Activated effector memory CD4-positive, alpha-beta T cell treated with anti-CD3 and anti-CD28 coated beads, Interleukin-2, amount 50 U/mL, for 16 hours (primary cell): Measurements from ENCODE around the gene LRRC45.
"Not testable (repeated sequence)": the region's sequence is repeated elsewhere in the genome, so short reads cannot be mapped to it uniquely, and the experiment has no call there.

ENCODE experiments used
- DNase-seq: peaks from one replicate; pipeline ENCODE4 v3.0.0-alpha.2; 2020

The LRRC45 gene

GRCh38 chr17:82036634-82037091 is 13.6 kb downstream of the LRRC45 start:
- DNase-seq, result peak; percentile 68

- peak; percentile 98 for DNase-seq
These were observed 14.2 kb downstream of the LRRC45 start, which contains the start of gene DCXR for GRCh38 chr17:82037092-82037888. TSS of gene DCXR (minus strand) at chr17:82037697. CDS start at chr17:82037682, 15 bp downstream.

- DNase-seq, result no peak
These were observed 14.7 kb downstream of the LRRC45 start for GRCh38 chr17:82037889-82038195.

DNA sequence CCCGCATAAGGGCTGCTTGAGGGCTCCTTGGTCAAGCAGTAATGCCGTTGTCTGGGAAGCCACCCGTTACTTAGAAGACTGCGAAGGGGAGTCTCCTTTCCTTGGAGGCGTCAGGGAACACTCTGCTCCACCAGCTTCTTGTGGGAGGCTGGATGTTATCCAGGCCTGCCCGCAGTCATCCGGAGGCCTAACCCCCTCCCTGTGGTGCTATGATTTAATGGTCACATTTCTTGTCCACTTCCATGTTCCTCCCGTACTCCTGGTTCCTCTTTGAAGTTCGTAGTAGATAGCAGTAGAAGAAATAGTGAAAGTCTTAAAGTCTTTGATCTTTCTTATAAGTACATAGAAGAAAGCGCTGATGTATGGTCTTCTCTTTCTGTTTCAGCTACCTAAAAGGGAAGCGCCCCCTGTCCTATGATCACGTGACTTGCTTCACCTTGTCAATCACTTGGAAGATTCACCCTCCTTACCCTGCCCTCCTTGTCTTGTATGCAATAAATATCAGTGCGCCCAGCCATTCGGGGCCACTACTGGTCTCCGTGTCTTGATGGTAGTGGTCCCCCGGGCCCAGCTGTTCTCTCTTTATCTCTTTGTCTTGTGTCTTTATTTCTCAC is 15.8 kb downstream of the LRRC45 start:
- DNase-seq, result not testable (repeated sequence)

- no peak for DNase-seq
These were observed 16.7 kb downstream of the LRRC45 start for GRCh38 chr17:82039695-82040299.

DNA sequence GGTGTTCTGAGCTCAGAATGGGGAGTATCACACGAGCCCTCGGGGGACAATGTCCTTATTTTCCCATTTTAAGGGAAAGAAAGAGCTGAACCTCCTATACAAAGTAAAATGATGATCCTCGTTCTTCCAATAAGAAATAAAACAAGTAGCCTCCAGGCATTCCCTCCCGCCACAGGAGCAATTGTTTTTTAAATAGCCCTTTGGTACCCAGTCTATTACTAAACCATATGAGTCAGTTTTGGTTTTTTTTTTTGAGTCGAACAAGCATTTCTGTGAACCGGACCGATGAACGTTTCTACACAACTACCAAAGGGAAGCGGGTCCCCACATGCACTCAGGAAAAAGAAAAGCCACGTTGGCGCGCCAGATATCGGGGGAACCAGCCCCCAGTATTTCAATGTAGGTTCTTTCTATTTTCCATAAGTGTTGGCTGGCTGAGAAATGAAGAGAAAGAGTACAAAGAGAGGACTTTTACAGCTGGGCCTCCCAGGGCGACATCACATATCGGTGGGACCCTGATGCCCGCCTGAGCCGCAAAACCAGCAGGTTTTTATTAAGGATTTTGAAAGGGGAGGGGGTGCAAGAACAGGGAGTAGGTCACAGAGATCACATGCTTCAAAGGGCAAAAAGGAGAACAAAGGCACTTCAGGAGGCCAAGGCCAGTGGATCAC is 18.2 kb downstream of the LRRC45 start:
- DNase-seq, result no peak

DNA sequence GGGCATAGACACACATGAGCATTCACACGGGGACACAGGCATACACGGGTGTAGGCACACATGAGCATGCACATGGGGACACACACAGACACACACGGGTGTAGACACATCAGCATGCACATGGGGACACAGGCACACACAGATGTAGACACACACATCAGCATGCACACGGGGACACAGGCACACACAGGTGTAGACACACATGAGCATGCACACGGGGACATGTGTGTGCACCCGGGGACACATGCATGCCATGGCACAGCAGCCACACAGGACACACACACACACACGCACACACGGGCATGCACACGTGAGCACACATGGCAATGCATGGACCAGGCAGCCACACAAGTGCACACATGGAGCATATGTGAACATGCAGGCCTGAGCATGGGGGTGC is 19.5 kb downstream of the LRRC45 start:
- no peak for DNase-seq

GRCh38 chr17:82043507-82043906 is 20.4 kb downstream of the LRRC45 start:
- DNase-seq, result no peak

DNA sequence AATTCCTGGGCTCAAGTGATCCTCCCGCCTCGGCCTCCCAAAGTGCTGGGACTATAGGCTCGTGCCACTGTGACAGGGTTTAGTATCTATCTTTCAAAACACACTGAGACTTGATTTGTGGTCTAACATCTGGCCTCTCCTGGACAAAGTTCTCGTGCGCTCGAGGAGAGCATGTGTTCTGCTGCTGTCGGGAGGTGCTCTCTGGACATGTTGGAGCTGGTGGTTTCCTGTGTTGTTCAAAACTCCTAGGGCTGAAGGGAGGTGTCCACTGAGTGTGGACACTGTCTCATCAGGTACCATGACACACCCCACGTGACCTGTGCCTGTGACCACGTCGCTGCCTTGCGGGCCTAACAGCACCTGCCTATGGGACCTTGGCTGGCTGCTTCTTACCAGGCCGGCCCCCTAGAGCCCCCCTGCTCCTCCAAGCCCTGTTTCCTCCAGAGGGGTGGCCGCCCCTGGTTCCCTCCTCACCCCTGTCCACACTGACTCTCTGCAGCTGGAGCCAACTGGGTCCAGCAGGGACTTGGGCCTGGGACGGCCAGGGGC is 22.9 kb downstream of the LRRC45 start:
- DNase-seq, result no peak

- DNase-seq, result no peak
These were observed 23.8 kb downstream of the LRRC45 start for GRCh38 chr17:82046903-82047302.

GRCh38 chr17:82047379-82047778 is 24.3 kb downstream of the LRRC45 start:
- DNase-seq, result no peak

- DNase-seq, result no peak
These were observed 24.9 kb downstream of the LRRC45 start for GRCh38 chr17:82047914-82048570.

- no peak for DNase-seq
These were observed 25.5 kb downstream of the LRRC45 start for GRCh38 chr17:82048571-82048971.

DNA sequence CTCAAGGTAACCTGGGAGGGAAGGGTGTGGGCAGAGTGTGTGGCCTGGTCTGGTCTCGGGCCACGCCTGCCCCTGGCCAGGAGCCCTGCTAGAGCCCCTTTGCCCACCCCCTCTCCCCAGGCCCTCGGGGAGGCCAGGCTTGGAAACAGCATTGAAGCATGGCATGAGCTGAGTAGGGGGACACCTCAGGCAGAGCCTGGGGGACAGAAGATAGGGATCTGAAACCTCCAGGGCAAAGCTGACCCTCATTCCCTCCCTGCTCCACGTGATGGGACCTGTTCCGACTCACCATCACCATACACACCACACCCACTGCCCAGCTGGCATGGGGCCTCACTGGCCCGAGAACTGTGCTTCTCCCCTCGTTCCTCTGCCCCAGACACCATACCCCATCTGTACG is 26.0 kb downstream of the LRRC45 start:
- DNase-seq, result no peak

DNA sequence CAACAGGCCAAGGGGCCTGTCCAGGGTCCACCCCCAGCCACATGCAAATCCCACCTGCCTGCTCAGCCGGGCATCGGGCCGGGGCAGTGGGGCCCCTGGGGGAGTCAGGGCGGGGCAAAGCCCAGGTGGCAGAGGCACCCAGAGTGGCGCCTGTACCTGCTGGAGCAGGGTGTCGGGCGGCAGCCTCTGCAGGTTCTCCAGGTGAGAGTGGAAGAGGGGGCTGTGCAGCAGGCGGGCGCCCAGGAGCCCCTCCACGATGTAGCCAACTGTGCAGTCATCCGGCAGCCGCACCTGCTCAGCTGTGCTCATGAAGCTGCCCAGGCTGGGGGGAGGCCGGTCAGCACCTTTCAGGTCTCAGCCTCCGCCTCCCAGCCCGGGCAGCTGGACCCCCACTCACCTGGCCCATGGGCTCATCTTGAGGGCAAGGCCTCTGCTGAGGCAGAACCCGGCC is 26.4 kb downstream of the LRRC45 start:
- no peak for DNase-seq

GRCh38 chr17:82050152-82050760 is 27.2 kb downstream of the LRRC45 start:
- no peak for DNase-seq

- no peak for DNase-seq
These were observed 27.9 kb downstream of the LRRC45 start for GRCh38 chr17:82050761-82051641.

GRCh38 chr17:82051776-82052637 is 28.9 kb downstream of the LRRC45 start, which contains the start of the genes GPS1 and RFNG:
TSS of gene GPS1 (plus strand) at chr17:82051898. CDS start at chr17:82051932, 34 bp downstream.
TSS of gene RFNG (minus strand) at chr17:82051811. CDS start at chr17:82051766, 45 bp downstream.
- DNase-seq, result peak; percentile 95

DNA sequence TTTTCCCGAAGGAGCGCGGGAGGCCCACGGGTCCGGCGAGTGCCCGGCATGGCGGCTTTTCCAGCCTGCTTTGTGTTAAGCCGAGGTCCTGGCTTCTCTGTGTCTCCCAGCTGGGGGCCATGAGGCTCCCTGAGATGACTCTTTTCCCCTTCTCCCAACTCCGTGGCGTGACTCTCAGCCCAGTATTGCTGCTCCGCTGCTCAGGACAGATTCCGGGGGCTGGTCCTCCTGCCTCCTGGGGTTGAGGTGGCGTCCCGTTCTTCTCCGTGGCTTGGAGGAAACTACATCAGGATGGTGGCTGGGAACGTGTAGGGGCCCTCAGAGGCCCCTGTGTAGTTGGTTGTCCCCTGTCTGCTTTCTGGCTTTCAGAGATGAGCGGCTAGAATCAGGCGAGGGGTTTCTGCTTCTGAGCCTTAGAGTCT is 29.5 kb downstream of the LRRC45 start:
- DNase-seq, result no peak

GRCh38 chr17:82053130-82053529 is 30.0 kb downstream of the LRRC45 start:
- no peak for DNase-seq
